Fibroblast of skin of scalp (primary cell): ENCODE results near the gene PAX2. TPM values are rescaled to one million over a fixed set of nuclear protein-coding genes. Genes with fewer than 3 reads are reported as not detected.
"Not testable (repeated sequence)": the region's sequence is repeated elsewhere in the genome, so short reads cannot be mapped to it uniquely, and the experiment has no call there.

Experiments used
- DNase-seq: peaks from one replicate; pipeline ENCODE4 v3.0.0-alpha.2; 2013
- polyA plus RNA-seq, 2 experiments: library from polyadenylated mRNA; unstranded; fragments of 120-200 nt; gene quantifications; one replicate each; pipeline ENCODE4 v1.2.1, GENCODE V29; 2013; ENCODE audit not compliant: insufficient read length in 2 of 2

PAX2 gene
- not detected for polyA plus RNA-seq (2013, experiment 1 of 2; ENCODE audit: insufficient read length)
- polyA plus RNA-seq (2013, experiment 2 of 2; ENCODE audit: insufficient read length), result 1.1 TPM

DNA sequence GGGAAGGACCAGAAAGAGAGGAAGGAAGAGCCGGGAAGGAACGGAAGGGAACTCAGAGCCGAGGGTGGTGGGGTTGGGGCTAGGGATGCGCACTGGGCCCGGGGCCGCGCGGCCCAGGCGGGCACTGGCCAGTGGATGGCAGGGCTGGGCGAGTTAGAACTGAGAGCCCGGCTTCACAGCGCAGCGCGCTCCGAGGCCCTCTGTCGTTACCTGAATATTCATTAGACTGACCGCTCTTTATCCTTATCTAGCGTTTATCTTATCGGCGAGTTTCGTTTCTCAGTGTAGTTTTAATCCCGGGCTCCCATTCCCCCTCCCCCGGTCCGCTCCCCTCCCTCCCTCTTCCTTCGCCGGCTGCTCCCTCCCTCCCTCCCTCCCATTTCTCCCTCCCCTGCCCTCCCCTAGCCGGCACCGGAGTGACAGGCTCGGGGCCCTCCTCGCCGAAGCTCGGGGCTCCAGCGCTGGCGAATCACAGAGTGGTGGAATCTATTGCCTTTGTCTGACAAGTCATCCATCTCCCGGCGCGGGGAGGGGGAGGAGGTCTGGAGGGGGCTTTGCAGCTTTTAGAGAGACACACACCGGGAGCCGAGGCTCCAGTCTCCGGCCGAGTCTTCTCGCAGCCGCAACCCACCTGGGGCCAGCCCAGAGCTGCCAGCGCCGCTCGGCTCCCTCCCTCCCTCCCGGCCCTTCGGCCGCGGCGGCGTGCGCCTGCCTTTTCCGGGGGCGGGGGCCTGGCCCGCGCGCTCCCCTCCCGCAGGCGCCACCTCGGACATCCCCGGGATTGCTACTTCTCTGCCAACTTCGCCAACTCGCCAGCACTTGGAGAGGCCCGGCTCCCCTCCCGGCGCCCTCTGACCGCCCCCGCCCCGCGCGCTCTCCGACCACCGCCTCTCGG, at the start of gene PAX2:
PAX2 (plus strand) TSS at position 596 of the 895 bp plus-strand sequence. CDS start 679 bp downstream, outside the sequence.
- no peak for DNase-seq

DNA sequence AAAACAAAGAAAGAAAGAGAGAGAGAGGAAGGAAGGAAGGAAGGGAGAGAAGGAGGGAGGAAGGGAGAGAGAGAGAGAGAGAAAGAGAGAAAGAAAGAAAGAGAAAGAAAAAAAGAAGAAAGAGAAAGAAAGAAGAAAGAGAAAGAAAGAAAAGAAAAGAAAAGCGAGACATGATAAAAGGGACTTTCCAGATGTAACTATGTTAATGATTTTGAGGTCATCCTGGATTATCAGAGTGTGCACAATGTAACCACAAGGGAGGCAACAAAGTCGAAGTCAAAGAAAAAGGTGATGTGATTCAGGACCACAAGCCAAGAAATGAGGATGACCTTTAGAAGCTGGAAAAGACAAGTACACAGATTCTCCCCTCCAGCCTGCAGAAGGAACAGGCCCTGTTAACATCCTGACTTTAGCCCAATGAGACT, 48.9 kb upstream of the PAX2 start:
- no peak for DNase-seq

DNA sequence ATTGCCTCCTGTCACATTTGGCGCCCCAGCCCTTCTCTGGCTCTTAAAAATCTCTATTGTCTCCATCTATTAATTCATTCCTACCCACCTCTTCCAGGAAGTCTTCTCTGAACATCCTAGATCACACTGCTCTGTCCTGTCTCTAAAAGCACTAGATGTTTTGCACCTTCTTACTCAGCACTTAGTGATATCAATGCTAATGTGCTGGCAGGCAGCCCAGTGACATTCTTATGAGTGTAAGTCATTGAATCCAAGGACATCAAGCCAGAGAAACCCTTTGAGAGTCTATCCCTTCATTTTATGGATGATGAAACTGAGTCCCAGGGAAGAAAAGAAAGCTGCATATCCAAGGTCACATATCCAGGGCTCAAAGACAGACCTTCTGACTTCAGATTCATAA, 48.3 kb upstream of the PAX2 start:
- peak; percentile 62 for DNase-seq

DNA sequence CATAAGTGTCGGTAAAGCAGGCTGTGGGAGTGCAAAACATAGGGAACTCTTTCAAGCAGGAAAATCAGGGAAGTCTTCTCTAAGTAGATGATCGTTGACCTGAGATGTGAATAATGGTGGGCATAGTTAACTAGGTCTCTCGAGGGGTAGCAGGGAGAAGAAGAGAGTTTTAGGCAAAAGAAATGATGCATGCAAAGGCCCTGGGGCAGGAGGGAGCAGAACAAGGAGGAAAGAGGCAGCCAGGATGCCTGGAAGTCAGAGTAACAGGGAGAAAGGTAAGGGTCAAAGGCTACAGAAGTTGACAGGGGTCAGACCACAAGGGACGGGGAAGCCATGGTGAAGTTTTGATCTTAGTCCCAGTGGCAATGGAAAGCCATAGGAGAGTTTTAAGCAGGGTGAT, 47.8 kb upstream of the PAX2 start:
- DNase-seq, result no peak

DNA sequence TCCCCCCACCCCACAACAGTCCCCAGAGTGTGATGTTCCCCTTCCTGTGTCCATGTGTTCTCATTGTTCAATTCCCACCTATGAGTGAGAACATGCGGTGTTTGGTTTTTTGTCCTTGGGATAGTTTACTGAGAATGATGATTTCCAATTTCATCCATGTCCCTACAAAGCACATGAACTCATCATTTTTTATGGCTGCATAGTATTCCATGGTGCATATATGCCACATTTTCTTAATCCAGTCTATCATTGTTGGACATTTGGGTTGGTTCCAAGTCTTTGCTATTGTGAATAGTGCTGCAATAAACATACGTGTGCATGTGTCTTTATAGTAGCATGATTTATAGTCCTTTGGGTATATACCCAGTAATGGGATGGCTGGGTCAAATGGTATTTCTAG, 43.7 kb upstream of the PAX2 start:
- not testable (repeated sequence) for DNase-seq

DNA sequence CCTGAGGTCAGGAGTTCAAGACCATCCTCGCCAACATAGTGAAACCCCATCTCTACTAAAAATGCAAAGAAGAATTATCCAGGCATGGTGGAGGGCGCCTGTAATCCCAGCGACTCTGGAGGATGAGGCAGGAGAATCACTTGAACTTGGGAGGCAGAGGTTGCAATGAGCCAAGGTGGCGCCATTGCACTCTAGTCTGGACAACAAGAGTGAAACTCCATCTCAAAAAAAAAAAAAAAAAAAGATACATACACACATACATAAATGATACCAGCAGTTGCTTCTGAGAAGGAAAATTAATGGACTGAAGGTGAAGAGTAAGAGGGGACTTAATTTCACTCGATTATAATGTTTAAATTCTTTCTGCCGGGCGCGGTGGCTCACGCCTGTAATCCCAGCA, 40.2 kb upstream of the PAX2 start:
- no peak for DNase-seq

DNA sequence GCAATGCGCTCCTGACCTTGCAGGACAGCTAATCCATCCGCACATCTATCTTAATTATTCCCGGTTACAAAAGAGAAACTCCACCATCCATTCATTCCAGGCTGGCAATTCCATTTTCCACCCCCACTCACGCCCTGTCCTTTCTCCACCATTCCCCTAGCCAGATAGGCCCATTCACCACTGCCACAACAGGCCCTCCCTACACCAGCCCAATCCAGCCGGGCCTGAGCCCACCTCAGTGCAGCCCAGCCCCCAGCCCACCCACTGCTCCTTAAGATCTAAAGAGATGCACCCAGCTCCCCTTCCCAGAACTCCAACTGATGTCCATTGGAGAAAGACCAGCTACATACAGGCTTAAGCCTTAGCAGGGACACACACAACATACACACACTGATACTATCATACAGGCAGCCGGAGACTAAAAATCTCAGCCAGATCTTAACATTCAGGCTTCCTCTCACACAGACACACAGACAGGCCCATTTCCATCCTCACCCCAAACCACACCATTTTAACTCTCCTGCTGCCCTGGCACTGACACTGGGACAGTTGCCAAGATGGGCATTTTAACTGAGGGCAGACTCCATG, 38.0 kb upstream of the PAX2 start:
- DNase-seq, result no peak

DNA sequence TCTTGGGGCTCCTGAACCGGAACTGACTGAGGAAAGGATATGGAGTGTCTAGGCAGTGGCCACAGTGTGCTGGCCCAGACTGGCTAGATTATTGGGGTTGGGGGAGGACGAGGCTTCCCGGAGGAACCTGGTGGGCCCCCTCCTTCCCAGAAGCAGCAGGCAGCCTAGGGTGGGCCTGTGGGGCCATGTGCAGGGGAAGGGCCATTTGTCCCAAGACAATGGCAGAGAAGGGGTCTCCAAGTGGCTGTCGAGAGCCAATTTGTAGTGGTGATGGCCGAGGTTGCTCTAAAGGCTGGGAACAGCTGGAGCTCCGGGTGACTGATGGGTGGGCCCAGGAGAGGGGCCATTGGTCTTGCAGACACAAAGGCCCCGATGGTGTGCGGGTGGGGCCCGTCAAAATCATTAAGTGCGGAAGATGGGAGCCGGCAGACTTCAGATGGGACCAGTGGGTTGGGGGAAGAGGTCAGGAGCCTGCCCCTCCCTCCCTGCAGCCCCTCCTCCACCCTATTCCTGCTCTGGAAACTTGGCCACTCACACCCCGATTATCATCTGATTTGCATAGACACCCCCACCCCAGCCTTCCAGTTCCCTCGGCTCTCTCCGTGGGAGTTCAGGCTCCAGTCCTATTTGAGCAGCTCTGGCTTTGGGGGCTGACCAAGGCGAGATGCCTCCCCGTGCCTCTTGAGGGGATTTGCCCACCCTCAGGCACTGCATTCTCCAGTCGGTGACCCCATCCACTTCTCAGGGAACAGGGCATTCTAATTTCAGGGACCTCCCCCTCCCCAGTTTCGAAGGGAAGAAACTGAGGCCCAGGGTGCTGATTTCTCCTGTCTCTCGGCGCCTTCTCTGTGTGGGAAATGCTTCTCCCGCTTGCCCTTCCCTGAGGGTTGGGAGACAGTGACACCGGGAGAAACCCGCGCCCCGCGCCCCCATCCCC, 36.0 kb upstream of the PAX2 start:
- no peak for DNase-seq

DNA sequence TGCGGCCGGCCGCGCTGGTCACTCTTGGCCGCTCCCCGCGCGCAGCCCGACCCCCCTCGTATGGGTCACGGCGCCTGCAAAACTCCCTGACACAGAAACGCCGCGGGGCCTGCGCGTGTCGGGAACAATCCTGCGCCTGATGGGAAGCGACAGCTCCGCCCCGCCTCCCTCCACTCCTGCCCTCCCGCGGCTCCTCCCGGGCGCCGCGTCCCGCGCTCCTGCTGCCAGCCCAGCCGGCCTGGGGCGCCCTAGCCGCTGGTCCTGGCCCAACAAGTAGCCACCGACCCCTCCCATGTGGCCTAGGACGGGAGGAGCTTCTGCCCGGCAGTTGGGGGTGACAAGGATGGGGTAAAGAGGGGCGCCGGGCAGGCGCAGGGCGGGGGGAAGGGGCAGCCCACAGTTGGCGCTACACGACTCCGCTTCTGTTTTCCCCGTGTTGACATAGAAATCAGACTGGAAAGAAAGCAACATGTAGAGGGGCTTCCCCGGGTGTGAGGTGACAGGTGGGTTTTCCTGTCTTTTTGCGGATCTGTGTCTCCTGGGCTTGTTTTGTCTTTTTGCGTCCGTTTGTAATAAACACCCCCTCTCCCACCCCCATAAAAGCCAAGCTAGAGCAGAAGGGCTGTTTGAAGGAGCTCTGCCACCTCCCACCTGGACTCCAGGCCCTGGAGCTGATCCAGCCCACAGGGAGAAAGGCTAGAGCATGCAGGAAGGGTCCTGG, 35.1 kb upstream of the PAX2 start:
- no peak for DNase-seq

DNA sequence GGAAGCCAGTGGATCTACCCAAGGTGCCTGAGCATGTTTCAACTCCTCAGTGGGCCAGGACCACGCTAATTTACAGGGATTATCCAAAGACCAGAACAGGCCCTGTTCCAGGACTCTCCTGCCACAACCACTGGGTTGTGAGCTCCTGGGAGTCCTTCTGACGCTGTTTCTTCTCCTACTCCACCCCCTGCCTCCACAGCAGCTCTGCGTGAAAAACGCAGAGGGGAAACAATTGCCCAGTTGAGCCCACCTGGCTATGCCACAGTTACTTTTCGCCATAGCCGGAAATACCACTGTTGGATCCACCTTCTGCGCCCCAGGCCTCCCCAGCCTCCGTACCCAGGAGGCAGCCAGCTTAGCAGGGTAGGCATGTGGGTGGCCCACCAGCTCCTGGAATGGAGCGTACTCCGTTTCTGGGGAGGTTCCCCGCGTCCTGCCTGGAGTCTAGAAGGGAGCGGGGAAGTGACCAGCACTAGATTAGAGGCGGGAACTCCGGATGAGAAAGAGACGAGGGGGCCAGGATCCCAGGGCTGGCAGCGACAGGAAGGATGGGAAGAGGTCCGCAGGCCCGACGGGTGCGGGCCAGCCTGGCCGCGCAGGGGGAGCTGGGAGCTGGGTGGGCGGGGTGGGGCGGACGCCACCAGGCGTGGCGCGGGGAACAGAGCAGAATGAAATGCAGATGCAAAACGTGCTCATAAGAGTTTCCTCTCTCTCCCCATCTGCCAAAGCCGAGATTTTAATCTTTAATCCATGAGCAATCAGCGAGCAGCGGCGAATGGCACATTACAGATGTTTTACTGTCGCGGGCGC, 32.1 kb upstream of the PAX2 start:
- DNase-seq, result no peak

DNA sequence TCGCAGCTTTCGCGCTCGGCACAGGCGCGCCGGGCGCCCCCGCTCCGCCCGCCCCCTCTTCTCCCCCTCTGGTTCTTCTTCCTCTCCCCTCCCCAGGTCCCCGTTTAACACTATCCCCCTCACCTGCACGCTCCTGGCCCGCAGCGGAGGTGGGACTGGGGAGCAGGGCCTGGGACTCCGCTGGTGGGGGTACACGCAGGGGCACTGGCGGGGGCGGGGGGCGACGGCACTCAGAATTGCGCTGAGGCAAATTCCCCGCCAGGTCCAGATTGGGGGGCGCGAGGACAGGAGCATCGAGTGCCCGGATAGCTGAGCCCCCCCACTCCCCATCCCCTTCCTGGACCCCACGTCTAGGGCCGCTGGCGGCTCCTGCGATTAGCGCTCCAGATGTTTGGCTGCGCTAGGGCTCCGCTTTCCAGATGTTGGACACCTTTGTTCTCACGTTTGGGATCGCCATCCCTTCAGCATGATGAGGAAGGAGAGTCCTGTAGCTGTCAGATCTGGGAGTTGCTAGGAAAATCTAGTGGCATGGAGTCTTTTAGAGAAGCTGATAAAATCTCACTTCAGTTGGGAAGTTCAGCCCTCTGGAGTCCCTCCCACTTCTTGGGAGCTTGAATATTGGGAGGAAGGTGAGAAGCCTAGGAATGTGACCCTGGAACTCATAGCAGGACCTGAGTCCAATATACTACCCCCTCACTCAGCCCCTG, 31.4 kb upstream of the PAX2 start:
- no peak for DNase-seq

DNA sequence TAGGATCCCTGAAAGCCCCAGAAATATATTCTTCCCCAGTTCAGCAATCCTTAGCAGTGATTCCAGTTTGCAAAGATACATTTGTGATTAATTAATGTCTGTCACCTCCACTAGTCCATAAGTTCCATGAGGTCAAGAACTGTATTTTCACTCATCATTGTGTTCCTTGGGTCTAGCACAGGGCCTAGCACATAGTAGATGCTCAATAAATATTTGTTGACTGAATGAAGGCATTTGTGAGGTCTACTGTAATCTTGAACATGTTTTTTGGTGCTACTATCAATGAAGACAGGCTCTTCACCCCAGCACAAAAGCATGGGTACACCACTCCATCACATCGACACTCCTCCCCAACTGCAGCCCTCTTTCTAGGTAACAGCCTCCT, 30.8 kb upstream of the PAX2 start:
- no peak for DNase-seq

DNA sequence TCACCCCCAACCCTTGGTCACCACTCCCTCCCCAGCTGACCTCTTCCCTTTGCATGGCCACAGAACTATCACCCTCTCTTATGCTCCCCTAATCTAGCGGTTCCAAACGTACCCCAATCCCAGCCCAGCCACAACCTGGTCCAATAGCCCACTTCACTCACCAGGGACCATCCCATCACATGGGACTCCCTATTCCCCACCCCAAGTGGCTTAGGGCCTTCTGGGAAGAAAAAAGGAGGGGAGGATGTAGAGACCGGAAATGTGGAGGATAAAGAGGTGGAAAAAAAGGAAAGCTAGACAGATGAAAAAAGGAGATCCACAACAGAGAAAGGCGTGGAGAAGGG, 30.3 kb upstream of the PAX2 start:
- DNase-seq, result no peak

DNA sequence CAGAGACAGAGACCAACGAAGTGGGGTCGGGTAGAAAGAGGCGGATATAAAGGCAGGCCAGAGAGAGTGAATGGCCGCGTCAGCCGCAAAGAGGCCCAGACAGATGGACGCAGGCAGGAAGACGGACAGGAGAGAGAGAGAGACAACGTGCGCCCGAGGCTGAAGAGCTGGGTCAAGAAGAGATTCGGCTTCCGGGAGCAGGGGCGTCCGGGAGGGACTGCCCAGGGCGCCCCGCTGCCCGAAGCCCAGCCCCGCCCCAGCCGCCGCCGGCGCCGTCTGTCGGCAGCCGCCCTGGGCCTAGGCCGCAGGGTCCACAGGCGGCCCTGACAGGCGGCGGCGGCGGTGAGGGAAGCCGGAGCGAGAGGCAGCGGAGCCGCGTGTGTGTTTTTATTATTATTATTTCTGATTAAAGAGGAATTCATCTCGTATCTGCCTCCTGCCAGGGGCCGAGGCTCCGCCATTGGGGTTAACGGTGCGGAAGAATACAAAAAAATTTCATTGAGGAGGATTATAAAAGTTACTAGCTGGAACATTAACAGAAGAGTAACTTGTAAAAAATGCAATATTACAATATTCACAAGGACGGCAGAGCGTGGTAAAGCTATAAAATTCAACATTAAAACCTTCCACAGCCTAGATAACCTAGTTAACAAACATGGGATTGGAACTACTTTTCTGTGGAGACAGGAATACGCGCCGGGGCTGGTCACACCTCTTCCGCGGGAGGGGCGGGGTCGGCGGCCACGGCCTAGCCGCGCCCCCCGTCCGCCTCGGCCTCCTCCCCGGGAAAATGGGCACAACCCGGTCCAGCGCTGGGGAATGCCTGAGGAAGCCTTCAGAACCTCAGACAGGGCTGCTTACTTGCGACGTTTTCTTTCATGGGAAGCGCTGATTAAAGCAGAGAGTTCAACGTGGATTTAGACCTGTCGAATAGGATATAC, 29.7 kb upstream of the PAX2 start:
- DNase-seq, result no peak

DNA sequence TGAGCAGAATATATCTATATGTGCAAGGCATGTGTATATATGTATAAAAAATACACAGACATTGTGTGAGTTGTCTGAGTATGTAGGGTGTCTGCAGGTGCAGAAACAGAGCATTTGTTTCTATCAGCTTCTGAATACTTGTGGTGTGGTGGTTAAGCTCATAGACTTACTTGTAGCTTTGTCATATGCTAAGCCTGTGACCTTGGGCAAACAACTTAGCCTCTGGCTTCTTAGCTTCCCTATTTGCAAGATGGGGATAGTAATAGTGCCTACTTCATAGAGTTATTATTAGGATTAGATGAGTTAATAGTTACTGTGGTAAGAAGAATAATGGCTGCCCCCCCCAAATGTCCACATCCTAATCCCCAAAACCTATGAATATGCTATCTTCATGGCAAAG, 28.2 kb upstream of the PAX2 start:
- no peak for DNase-seq

DNA sequence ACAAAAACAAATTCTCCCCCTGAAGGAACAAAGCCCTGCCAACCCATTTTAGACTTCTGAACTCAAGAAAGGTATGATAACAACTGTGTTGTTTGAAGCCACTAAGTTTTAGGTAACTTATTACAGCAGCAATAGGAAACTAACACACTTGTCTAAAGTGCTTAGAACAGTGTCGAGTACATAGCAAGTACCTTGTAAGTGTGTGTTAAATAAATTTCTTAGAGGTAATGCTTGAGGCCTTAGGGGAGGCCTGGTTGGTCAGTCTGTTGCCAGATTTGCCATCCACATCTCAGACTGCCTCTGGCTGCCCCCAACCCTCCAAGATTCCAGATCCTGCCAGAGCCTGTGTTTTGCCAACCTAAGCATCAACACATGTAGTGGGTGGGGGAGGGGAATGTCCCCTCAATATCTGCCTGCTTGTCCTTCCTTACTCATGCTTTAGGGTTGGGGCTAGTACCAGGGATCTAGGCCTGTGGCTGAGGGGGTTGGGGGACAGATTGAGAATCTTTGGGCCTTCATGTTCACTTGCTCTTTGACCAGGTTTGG, 27.1 kb upstream of the PAX2 start:
- DNase-seq, result no peak

DNA sequence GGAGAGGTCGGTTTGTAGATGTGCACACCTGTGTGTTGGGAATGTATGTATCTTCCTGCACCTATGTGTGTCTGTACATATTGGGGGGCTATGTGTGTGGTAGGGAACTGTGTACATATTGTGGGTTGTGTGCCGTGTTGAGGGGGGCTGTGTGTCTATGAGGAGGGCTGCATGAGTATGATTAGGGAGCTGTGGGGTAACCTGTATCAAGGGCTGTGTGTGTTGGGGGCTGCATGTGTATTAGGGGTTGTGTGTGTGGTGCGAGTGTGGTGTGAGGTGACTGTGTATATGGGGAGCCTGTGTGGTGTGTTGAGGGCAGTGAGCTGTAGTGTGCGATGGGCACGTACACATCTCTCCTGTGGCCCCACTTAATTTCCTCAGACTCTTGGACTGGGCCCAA, 22.2 kb upstream of the PAX2 start:
- no peak for DNase-seq

DNA sequence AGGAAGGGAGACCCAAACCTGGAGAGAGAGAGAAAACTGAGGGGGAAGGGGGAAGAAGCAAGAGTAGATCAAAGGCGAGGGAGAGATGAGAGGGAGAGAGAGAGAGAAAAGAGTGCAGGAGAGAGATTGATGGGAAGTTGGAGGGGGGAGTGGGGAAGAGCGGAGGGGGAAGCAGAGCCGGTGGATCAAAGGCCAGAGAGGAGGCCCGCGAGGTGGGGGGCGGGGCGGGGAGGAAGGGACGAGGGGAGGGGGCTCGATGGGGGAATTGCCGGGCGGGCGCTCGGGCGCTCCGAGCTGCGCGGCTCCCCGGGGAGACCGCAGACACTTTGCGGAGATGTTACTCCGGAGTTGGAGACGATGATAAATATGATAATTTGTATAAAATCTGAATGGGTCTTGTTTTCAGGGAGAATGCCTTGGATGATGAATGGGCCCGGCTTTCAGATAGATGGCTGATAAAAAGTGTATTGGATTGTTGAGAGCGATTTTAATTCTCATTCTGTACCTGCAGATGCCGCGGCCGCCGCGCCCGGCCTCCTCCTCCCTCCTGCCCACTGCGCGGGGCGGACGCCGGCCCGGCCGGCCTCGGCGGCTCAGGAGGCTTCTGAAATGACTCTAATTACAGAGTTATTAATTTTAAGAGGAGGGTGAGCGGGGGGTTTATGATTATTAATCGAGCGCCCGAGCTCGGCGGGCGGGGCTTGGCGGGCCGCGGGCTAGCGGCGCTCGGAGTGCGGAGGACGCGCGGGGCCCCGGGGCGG, 21.4 kb upstream of the PAX2 start:
- DNase-seq, result no peak
